Endothelial cell of umbilical vein (primary cell): ENCODE data around the gene RBM42. TPM values are rescaled to one million over a fixed set of nuclear protein-coding genes. Genes with fewer than 3 reads are reported as not detected.

Experiments
- BruUV-seq: library from RNA; stranded (reverse); fragments of 400-500 nt; replicated peaks from 2 replicates; lab custom pipeline; 2021; lab: Mats Ljungman, UMichigan
- CTCF ChIA-PET: fragments of 300-600, 350-600 bp; sonication (Branson Sonifier 250); formaldehyde crosslinking; loops from one replicate; lab custom pipeline; 2021; ENCODE audit warnings: antibody characterized with exemption, inconsistent platforms; lab: Charles Lee
- POLR2A ChIA-PET: fragments of 300-600, 350-600 bp; sonication (Branson Sonifier 250); formaldehyde crosslinking; loops from one replicate; lab custom pipeline; 2021; ENCODE audit warnings: antibody characterized with exemption, inconsistent platforms; lab: Charles Lee
- DNase-seq: peaks from one replicate; pipeline ENCODE4 v3.0.0-alpha.2; 2011; ENCODE audit warnings: low read depth, low spot score
- FAIRE-seq: peaks from 2 replicates; lab custom pipeline; 2011; peaks lifted over from hg19 to GRCh38; lab: Jason Lieb, UNC
- H2AFZ ChIP-seq: 2 replicates; pipeline ENCODE4 v1.6.0; 2012; ENCODE audit warnings: low read depth, low read length, control low read depth, inconsistent platforms
- H3K27ac ChIP-seq: 2 replicates; pipeline ENCODE4 v1.5.1; 2011; ENCODE audit warnings: low read depth, mild to moderate bottlenecking, control low read depth, low read length, moderate library complexity; ENCODE audit not compliant: insufficient read depth
- H3K27me3 ChIP-seq, 2 experiments: 2 replicates each; pipeline versions ENCODE4 v1.6.0 to v1.6.1; 2011; ENCODE audit warnings: low read length in 2 of 2, mixed read lengths in 1 of 2; ENCODE audit not compliant: control insufficient read depth in 2 of 2, insufficient read depth in 2 of 2
- H3K36me3 ChIP-seq, 2 experiments: 2 replicates in 1 of 2; 3 replicates in 1 of 2; pipeline ENCODE4 v1.5.1; 2011; ENCODE audit warnings: low read length in 2 of 2, mild to moderate bottlenecking in 1 of 2, moderate library complexity in 1 of 2; ENCODE audit not compliant: control insufficient read depth in 2 of 2, insufficient read depth in 2 of 2; ENCODE audit errors: extremely low read depth in 1 of 2
- H3K4me1 ChIP-seq: 3 replicates; pipeline ENCODE4 v1.5.1; 2011; ENCODE audit warnings: mild to moderate bottlenecking, low read length; ENCODE audit not compliant: control insufficient read depth, insufficient read depth; ENCODE audit errors: extremely low read depth
- H3K4me2 ChIP-seq: 2 replicates; pipeline ENCODE4 v1.6.1; 2011; ENCODE audit warnings: low read length, control low read depth, mixed read lengths; ENCODE audit not compliant: insufficient read depth
- H3K4me3 ChIP-seq, 3 experiments: fragments of 200-600 bp in 1 of 3; sonication (generic), shearing (Covaris generic) in 1 of 3; replicated peaks in 1 of 3; 2 replicates each; pipeline ENCODE4 v1.5.1; 2011 to 2016; ENCODE audit warnings: control low read depth in 3 of 3, low read length in 3 of 3, mild to moderate bottlenecking in 2 of 3, inconsistent platforms in 1 of 3, low read depth in 1 of 3, moderate library complexity in 1 of 3; ENCODE audit not compliant: insufficient read depth in 1 of 3
- H3K79me2 ChIP-seq: 2 replicates; pipeline ENCODE4 v1.6.0; 2012; ENCODE audit warnings: low read length, inconsistent platforms; ENCODE audit not compliant: control insufficient read depth, insufficient read depth
- H3K9ac ChIP-seq: replicated peaks from 2 replicates; pipeline ENCODE3; 2011; ENCODE audit warnings: low read length, control low read depth; ENCODE audit not compliant: insufficient read depth; ENCODE audit errors: extremely low read depth
- H3K9me1 ChIP-seq: replicated peaks from 3 replicates; pipeline ENCODE4 v1.6.0; 2011; ENCODE audit warnings: mild to moderate bottlenecking, low read length; ENCODE audit not compliant: control insufficient read depth, insufficient read depth; ENCODE audit errors: extremely low read depth
- H3K9me3 ChIP-seq: replicated peaks from 2 replicates; pipeline ENCODE4 v1.5.1; 2012; ENCODE audit warnings: low read length, inconsistent platforms; ENCODE audit not compliant: control insufficient read depth, insufficient read depth
- H4K20me1 ChIP-seq: replicated peaks from 2 replicates; pipeline ENCODE3; 2011; ENCODE audit warnings: mild to moderate bottlenecking, low read length; ENCODE audit not compliant: control insufficient read depth, insufficient read depth; ENCODE audit errors: extremely low read depth
- CTCF ChIP-seq, 2 donors: IDR thresholded peaks; 1 replicate in 1 of 2; 2 replicates in 1 of 2; pipeline ENCODE4 v1.5.1; 2011; ENCODE audit warnings: low read length in 2 of 2, mild to moderate bottlenecking in 2 of 2, moderate library complexity in 2 of 2, control low read depth in 1 of 2, inconsistent platforms in 1 of 2, low read depth in 1 of 2; ENCODE audit not compliant: insufficient read depth in 1 of 2; ENCODE audit errors: extremely low read depth in 1 of 2
- EZH2 ChIP-seq: IDR thresholded peaks from 2 replicates; pipeline ENCODE4 v1.6.1; 2012; ENCODE audit warnings: borderline replicate concordance, low read depth, mild to moderate bottlenecking, moderate library complexity, low read length, inconsistent platforms; ENCODE audit not compliant: severe bottlenecking
- FOS ChIP-seq: IDR thresholded peaks from 2 replicates; pipeline ENCODE4 v1.6.1; 2011; ENCODE audit warnings: mild to moderate bottlenecking, low read length, moderate library complexity, borderline replicate concordance; ENCODE audit not compliant: insufficient read depth
- GATA2 ChIP-seq: IDR thresholded peaks from 2 replicates; pipeline ENCODE4 v1.7.0; 2011; ENCODE audit warnings: low read depth, mild to moderate bottlenecking, moderate library complexity, mixed read lengths, low read length; ENCODE audit not compliant: insufficient read length, insufficient read depth
- JUN ChIP-seq: IDR thresholded peaks from 2 replicates; pipeline ENCODE4 v1.6.1; 2011; ENCODE audit warnings: borderline replicate concordance, low read depth; ENCODE audit not compliant: insufficient read length, insufficient read depth
- MAX ChIP-seq: IDR thresholded peaks from 2 replicates; pipeline ENCODE4 v1.6.1; 2011; ENCODE audit not compliant: insufficient read depth, insufficient read length
- MYC ChIP-seq: IDR thresholded peaks from one replicate; pipeline ENCODE4 v1.6.1; 2011; ENCODE audit warnings: mild to moderate bottlenecking, low read depth, low read length
- POLR2A ChIP-seq: IDR thresholded peaks from 2 replicates; pipeline ENCODE4 v1.6.1; 2012; ENCODE audit warnings: low read depth, mild to moderate bottlenecking, control low read depth, low read length
- POLR2AphosphoS5 ChIP-seq: IDR thresholded peaks from 2 replicates; pipeline ENCODE4 v1.6.1; 2012; ENCODE audit warnings: low read depth, mild to moderate bottlenecking, control low read depth, low read length, moderate library complexity; ENCODE audit not compliant: insufficient read depth
- dilution Hi-C: fragments of 300-500 bp; cut with MboI; formaldehyde crosslinking; loops from one replicate; pipeline ENCODE4 v1.15.0; 2019; ENCODE audit warnings: low sequenced_read_pairs; ENCODE audit not compliant: extremely low pct_ligation_motif_present
- intact Hi-C: fragments of 100-400 bp; cut with micrococcal nuclease; formaldehyde crosslinking; loops from one replicate; pipeline ENCODE4 v1.10.0; 2022
- polyA plus RNA-seq, 4 experiments: library from polyadenylated mRNA; depleted of rRNA in 3 of 4; stranded (reverse) in 3 of 4; unstranded in 1 of 4; fragments of >200 nt; gene quantifications; 2 replicates each; pipeline versions ENCODE4 v1.2.1 to v1.2.3, GENCODE V29; 2011 to 2012; ENCODE audit warnings: missing spikeins in 1 of 4
- total RNA-seq: library from RNA; stranded (reverse); gene quantifications from 2 replicates; pipeline ENCODE4 v1.2.3, GENCODE V29; 2021

Gene RBM42
- total and polyA plus RNA-seq, 2 donors (not counting 3 experiments of a cell fraction or from before 2014, with no cell fraction given) = 78.3 to 97.3 TPM

GRCh38 chr19:35595928-35596327 is 32.9 kb upstream of the RBM42 start:
- Histone ChIP-seq H3K27me3 (no peaks in the 10 kb centered on the region), H2AFZ (no peak overlapping the region), H3K4me2 (no peak overlapping the region), H3K9ac (no peak overlapping the region), H3K9me3 (no peaks in the 10 kb centered on the region), H3K9me1 (no peaks in the 10 kb centered on the region), H3K79me2 (no peaks in the 10 kb centered on the region), H3K27ac (no peak overlapping the region), H3K4me3 (no peak overlapping the region), H4K20me1 (no peaks in the 10 kb centered on the region), H3K36me3 (no peaks in the 10 kb centered on the region), H3K4me1 (no peaks in the 10 kb centered on the region)
- intact Hi-C loops = no loop called here
- BruUV-seq = no TSS peak
- ChIA-PET CTCF (no interaction called here), POLR2A (no interaction called here)
- TF ChIP-seq MAX (no peak), MYC (no peak), GATA2 (no peak), FOS (no peak), CTCF (IDR thresholded peaks at IDR 0.05; ENCODE audit: extremely low read depth in 1 of 2, insufficient read depth in 1 of 2, low read depth in 1 of 2, low read length in 2 of 2) (no peak), EZH2 (no peak), POLR2AphosphoS5 (no peak), POLR2A (no peak), JUN (no peak)
- FAIRE-seq (no peak), DNase-seq (no peak)
- dilution Hi-C loops = no loop called here
